H9 (cell line): ENCODE data around the gene LRFN2. TPM values are rescaled to one million over a fixed set of nuclear protein-coding genes. Genes with fewer than 3 reads are reported as not detected.

Experiments
- DNase-seq: peaks from one replicate; pipeline ENCODE4 v3.0.0-alpha.2; 2017
- H2AFZ ChIP-seq: one replicate; pipeline ENCODE4 v1.6.1; 2013; ENCODE audit warnings: mild to moderate bottlenecking, low read length, control low read depth, moderate library complexity
- H2AK5ac ChIP-seq: 2 replicates; pipeline ENCODE4 v1.6.1; 2013; ENCODE audit warnings: low read length, control low read depth, mixed read lengths; ENCODE audit not compliant: insufficient read length
- H2BK120ac ChIP-seq: one replicate; pipeline ENCODE4 v1.6.1; 2013; ENCODE audit warnings: low read depth, mild to moderate bottlenecking, low read length, control low read depth, inconsistent platforms; ENCODE audit not compliant: poor library complexity, severe bottlenecking
- H2BK12ac ChIP-seq: 2 replicates; pipeline ENCODE4 v1.6.1; 2013; ENCODE audit warnings: low read length, control low read depth, mixed read lengths, low read depth; ENCODE audit not compliant: insufficient read length
- H2BK15ac ChIP-seq: 2 replicates; pipeline ENCODE4 v1.6.1; 2013; ENCODE audit warnings: low read depth, low read length, control low read depth
- H2BK20ac ChIP-seq: one replicate; pipeline ENCODE4 v1.6.1; 2013; ENCODE audit warnings: low read depth, mild to moderate bottlenecking, low read length, control low read depth, inconsistent platforms; ENCODE audit not compliant: poor library complexity, severe bottlenecking
- H2BK5ac ChIP-seq: 2 replicates; pipeline ENCODE4 v1.6.1; 2013; ENCODE audit warnings: low read length, control low read depth, mixed read lengths; ENCODE audit not compliant: insufficient read length
- H3K14ac ChIP-seq: 2 replicates; pipeline ENCODE4 v1.6.1; 2013; ENCODE audit warnings: low read length, control low read depth; ENCODE audit not compliant: insufficient read depth
- H3K18ac ChIP-seq: 2 replicates; pipeline ENCODE4 v1.6.1; 2013; ENCODE audit warnings: low read depth, mild to moderate bottlenecking, mixed read lengths, low read length, control low read depth; ENCODE audit not compliant: insufficient read length
- H3K23ac ChIP-seq: 2 replicates; pipeline ENCODE4 v1.6.1; 2013; ENCODE audit warnings: low read length, control low read depth, mixed read lengths, low read depth; ENCODE audit not compliant: insufficient read length
- H3K23me2 ChIP-seq: 2 replicates; pipeline ENCODE4 v1.6.1; 2013; ENCODE audit warnings: low read depth, mild to moderate bottlenecking, mixed read lengths, low read length, control low read depth; ENCODE audit not compliant: insufficient read length, poor library complexity, severe bottlenecking
- H3K27ac ChIP-seq: 2 replicates; pipeline ENCODE4 v1.5.1; 2013; ENCODE audit warnings: low read length, control low read depth, mixed read lengths, low read depth; ENCODE audit not compliant: insufficient read length
- H3K27me3 ChIP-seq: 2 replicates; pipeline ENCODE4 v1.6.1; 2013; ENCODE audit warnings: low read length, control low read depth, inconsistent platforms; ENCODE audit not compliant: insufficient read depth
- H3K4ac ChIP-seq: 2 replicates; pipeline ENCODE4 v1.6.1; 2013; ENCODE audit warnings: low read depth, mild to moderate bottlenecking, control low read depth, inconsistent platforms, low read length, moderate library complexity
- H3K4me1 ChIP-seq: 2 replicates; pipeline ENCODE4 v1.6.1; 2013; ENCODE audit warnings: low read length, control low read depth, inconsistent platforms; ENCODE audit not compliant: insufficient read depth
- H3K4me2 ChIP-seq: 2 replicates; pipeline ENCODE4 v1.6.1; 2013; ENCODE audit warnings: low read length, control low read depth, mixed read lengths; ENCODE audit not compliant: insufficient read length, insufficient read depth
- H3K56ac ChIP-seq: 2 replicates; pipeline ENCODE4 v1.6.1; 2013; ENCODE audit warnings: low read depth, mild to moderate bottlenecking, mixed read lengths, low read length, control low read depth; ENCODE audit not compliant: insufficient read length
- H3K79me1 ChIP-seq: 2 replicates; pipeline ENCODE4 v1.6.1; 2013; ENCODE audit warnings: low read depth, mild to moderate bottlenecking, moderate library complexity, low read length, control low read depth, inconsistent platforms; ENCODE audit not compliant: insufficient read depth, poor library complexity, severe bottlenecking
- H3K79me2 ChIP-seq: 2 replicates; pipeline ENCODE4 v1.6.1; 2013; ENCODE audit warnings: low read length, control low read depth, inconsistent platforms; ENCODE audit not compliant: insufficient read depth
- H3K9ac ChIP-seq: 2 replicates; pipeline ENCODE4 v1.6.1; 2013; ENCODE audit warnings: low read length, control low read depth, mixed read lengths; ENCODE audit not compliant: insufficient read length; ENCODE audit errors: extremely low read depth
- H3K9me3 ChIP-seq: one replicate; pipeline ENCODE4 v1.6.1; 2013; ENCODE audit warnings: low read depth, low read length, inconsistent platforms; ENCODE audit not compliant: control insufficient read depth
- H3T11ph ChIP-seq: one replicate; pipeline ENCODE4 v1.6.1; 2013; ENCODE audit warnings: mild to moderate bottlenecking, low read length, control low read depth, inconsistent platforms
- H4K20me1 ChIP-seq: one replicate; pipeline ENCODE4 v1.6.1; 2013; ENCODE audit not compliant: control insufficient read depth, insufficient read length, insufficient read depth
- H4K5ac ChIP-seq: 2 replicates; pipeline ENCODE4 v1.6.1; 2013; ENCODE audit warnings: low read depth, mild to moderate bottlenecking, mixed read lengths, low read length, control low read depth; ENCODE audit not compliant: insufficient read length
- H4K8ac ChIP-seq: replicated peaks from 2 replicates; pipeline ENCODE4 v1.6.1; 2013; ENCODE audit warnings: low read length, control low read depth, mixed read lengths, low read depth; ENCODE audit not compliant: insufficient read length
- H4K91ac ChIP-seq: 2 replicates; pipeline ENCODE4 v1.6.1; 2013; ENCODE audit warnings: low read depth, mild to moderate bottlenecking, moderate library complexity, mixed read lengths, low read length, control low read depth; ENCODE audit not compliant: insufficient read length
- H3K27ac Mint-ChIP-seq, 3 experiments: 2 replicates in 2 of 3; 3 replicates in 1 of 3; pipeline ENCODE4 v1.8.0; 2020 to 2021; ENCODE audit warnings: mixed read lengths in 3 of 3, mild to moderate bottlenecking in 1 of 3, moderate library complexity in 1 of 3
- H3K27me3 Mint-ChIP-seq: 2 replicates; pipeline ENCODE4 v1.8.0; 2021; ENCODE audit warnings: low read depth, mild to moderate bottlenecking, moderate library complexity, mixed read lengths
- H3K36me3 Mint-ChIP-seq, 3 experiments: 2 replicates in 2 of 3; 3 replicates in 1 of 3; pipeline ENCODE4 v1.8.0; 2020 to 2021; ENCODE audit warnings: low read depth in 3 of 3, mixed read lengths in 3 of 3; ENCODE audit not compliant: insufficient read depth in 1 of 3
- H3K4me1 Mint-ChIP-seq, 2 experiments: 2 replicates each; pipeline ENCODE4 v1.8.0; 2020; ENCODE audit warnings: mixed read lengths in 2 of 2
- H3K4me3 Mint-ChIP-seq, 2 experiments: 2 replicates in 1 of 2; 3 replicates in 1 of 2; pipeline ENCODE4 v1.8.0; 2020 to 2021; ENCODE audit warnings: mild to moderate bottlenecking in 2 of 2, mixed read lengths in 2 of 2, moderate library complexity in 1 of 2
- H3K9me3 Mint-ChIP-seq, 2 experiments: 2 replicates in 1 of 2; 3 replicates in 1 of 2; pipeline ENCODE4 v1.8.0; 2020; ENCODE audit warnings: mild to moderate bottlenecking in 2 of 2, mixed read lengths in 2 of 2, moderate library complexity in 1 of 2
- WGBS: extraction: QIAGEN DNeasy Blood & Tissue Kit; methylation state at CpG from one replicate; pipeline ENCODE4 v1.1.7; 2013; ENCODE audit warnings: missing lambda C conversion rate, low lambda C conversion rate, mixed read lengths; ENCODE audit not compliant: insufficient read length; ENCODE audit errors: extremely low coverage; 5-methylcytosine and 5-hydroxymethylcytosine counted together
- total RNA-seq: library from RNA; stranded (reverse); gene quantifications from 2 replicates; pipeline ENCODE4 v1.2.1, GENCODE V29; 2021
- TF ChIP-seq, protein P1 (sequence below): fragments of 200-600 bp; sonication (generic); conservative IDR thresholded peaks from 3 replicates; pipeline ENCODE4 v1.8.0; 2021; ENCODE audit warnings: antibody characterized with exemption, mild to moderate bottlenecking

LRFN2 gene
- total RNA-seq, 1 experiment from 2014 or later: 0.11 TPM

DNA sequence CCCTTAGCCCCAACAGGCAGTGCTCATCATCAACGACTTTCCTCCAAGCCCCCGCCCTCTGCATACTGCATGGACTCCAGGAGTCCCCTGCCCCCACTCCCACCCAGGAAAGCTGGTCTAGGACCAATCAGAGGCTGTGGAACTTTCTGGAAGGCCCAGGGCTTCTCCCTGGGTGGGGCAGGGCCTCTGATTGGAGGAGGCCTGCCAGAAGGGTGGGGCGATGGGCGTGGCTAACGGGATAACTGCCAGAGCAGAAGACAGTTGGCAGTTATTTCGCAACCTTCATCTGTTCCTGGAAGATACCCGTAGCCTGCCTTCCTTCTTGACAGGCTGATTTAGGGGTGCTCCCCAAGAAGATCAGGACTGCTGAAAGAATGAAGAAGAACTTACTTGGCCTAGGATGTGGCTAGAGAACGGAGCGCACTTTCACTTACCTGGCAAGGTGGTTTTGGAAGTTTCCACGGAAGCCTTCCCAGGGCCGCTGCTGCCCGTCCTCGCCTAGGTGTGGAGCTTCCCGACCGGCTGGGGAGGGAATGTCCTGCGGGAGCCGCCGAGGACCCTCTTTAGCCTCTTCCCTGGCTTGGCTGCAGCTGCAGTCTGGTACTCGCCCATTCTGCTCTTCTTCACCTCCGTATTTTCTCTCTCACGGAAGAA is 209.0 kb downstream of the LRFN2 start:
- Histone ChIP-seq H3K23ac (no peak overlapping the region), H4K20me1 (no peaks in the 10 kb centered on the region), H3K79me1 (no peaks in the 10 kb centered on the region), H4K5ac (no peak overlapping the region), H3K9me3 (no peaks in the 10 kb centered on the region), H2BK5ac (no peak overlapping the region), H3K4me1 (no peaks in the 10 kb centered on the region), H3T11ph (no peak overlapping the region), H3K23me2 (no peaks in the 10 kb centered on the region), H3K14ac (no peak overlapping the region), H3K27me3 (no peaks in the 10 kb centered on the region), H3K56ac (no peak overlapping the region), H3K4ac (no peak overlapping the region), H2BK12ac (no peak overlapping the region), H2BK15ac (no peak overlapping the region), H2AK5ac (no peak overlapping the region), H2AFZ (no peak overlapping the region), H3K9ac (no peak overlapping the region), H3K79me2 (no peaks in the 10 kb centered on the region), H3K4me2 (no peak overlapping the region), H4K91ac (no peak overlapping the region), H4K8ac (no peak overlapping the region), H3K27ac (no peak overlapping the region), H2BK120ac (no peak overlapping the region), H2BK20ac (no peak overlapping the region), H3K18ac (no peak overlapping the region)
- no peak for DNase-seq
- Mint-ChIP-seq H3K4me3 (no peak overlapping the region), H3K4me1 (no peaks in the 10 kb centered on the region), H3K27me3 (peaks cover 9% of the 10 kb centered on the region), H3K9me3 (no peaks in the 10 kb centered on the region; a peak in 1 of 5 replicates), H3K36me3 (no peaks in the 10 kb centered on the region), H3K27ac (no peak overlapping the region)
- TF ChIP-seq, protein P1, sequence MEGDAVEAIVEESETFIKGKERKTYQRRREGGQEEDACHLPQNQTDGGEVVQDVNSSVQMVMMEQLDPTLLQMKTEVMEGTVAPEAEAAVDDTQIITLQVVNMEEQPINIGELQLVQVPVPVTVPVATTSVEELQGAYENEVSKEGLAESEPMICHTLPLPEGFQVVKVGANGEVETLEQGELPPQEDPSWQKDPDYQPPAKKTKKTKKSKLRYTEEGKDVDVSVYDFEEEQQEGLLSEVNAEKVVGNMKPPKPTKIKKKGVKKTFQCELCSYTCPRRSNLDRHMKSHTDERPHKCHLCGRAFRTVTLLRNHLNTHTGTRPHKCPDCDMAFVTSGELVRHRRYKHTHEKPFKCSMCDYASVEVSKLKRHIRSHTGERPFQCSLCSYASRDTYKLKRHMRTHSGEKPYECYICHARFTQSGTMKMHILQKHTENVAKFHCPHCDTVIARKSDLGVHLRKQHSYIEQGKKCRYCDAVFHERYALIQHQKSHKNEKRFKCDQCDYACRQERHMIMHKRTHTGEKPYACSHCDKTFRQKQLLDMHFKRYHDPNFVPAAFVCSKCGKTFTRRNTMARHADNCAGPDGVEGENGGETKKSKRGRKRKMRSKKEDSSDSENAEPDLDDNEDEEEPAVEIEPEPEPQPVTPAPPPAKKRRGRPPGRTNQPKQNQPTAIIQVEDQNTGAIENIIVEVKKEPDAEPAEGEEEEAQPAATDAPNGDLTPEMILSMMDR: no peak
- WGBS: no CpG with 5 or more reads among the region's 21 CpGs
